ENCODE data around the gene ANTXRL.
"Not testable (repeated sequence)": the region's sequence is repeated elsewhere in the genome, so short reads cannot be mapped to it uniquely, and the experiment has no call there.

ANTXRL gene

GRCh38 chr10:46295350-46296010 is 8.7 kb downstream of the ANTXRL start:
- not testable (repeated sequence) for H3K27ac ChIP-seq (ENCODE audit: low read depth, low read length); H3K4me3 ChIP-seq (ENCODE audit: low read depth in 1 of 2, low read length in 2 of 2); H3K4me1 ChIP-seq (ENCODE audit: insufficient read depth, low read length); H3K27me3 ChIP-seq (ENCODE audit: control insufficient read depth in 1 of 2, insufficient read depth in 2 of 2, low read length in 2 of 2); H3K36me3 ChIP-seq (ENCODE audit: insufficient read depth, low read length); H3K9ac ChIP-seq (ENCODE audit: low read length); H3K9me3 ChIP-seq (ENCODE audit: low read length)

- H3K9me3 ChIP-seq (ENCODE audit: low read length); H3K4me3 ChIP-seq (ENCODE audit: low read depth in 1 of 2, low read length in 2 of 2); H3K9ac ChIP-seq (ENCODE audit: low read length); H3K27me3 ChIP-seq (ENCODE audit: control insufficient read depth in 1 of 2, insufficient read depth in 2 of 2, low read length in 2 of 2); H3K36me3 ChIP-seq (ENCODE audit: insufficient read depth, low read length); H3K27ac ChIP-seq (ENCODE audit: low read depth, low read length); H3K4me1 ChIP-seq (ENCODE audit: insufficient read depth, low read length): not testable (repeated sequence)
Observed at GRCh38 chr10:46296086-46296485, 9.3 kb downstream of the ANTXRL start.

DNA sequence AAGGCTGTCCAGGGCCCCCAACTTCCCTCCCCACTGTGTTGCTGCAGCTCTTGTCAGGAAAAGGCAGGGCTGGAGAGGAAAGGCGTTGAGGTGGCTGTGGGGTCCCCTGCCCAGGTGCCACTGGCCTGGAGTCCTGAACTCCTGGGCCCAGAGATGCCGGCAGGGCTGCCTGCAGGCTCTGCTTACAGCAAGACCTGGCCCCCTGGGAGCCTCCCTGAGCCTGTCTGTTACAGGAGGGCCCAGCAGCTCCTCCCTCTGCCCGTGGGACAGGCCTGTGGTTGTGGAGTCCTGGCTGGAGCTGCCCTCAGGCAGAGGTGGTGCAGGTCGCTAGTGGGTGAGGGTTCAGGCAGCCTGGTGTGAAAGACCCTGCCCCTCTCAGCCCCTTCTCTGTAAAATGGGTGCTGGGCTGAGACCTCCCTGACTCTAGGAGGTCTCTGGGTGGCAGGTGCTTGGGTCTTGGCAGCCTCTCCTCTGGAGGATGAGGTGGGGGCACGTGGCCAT is 9.9 kb downstream of the ANTXRL start:
- H3K36me3 ChIP-seq (ENCODE audit: insufficient read depth, low read length) = no peaks in the 10 kb centered on the region
- H3K9ac ChIP-seq (ENCODE audit: low read length) = no peak overlapping the region
- no peak overlapping the region for H3K27ac ChIP-seq (ENCODE audit: low read depth, low read length)
- no peaks in the 10 kb centered on the region for H3K27me3 ChIP-seq (ENCODE audit: control insufficient read depth in 1 of 2, insufficient read depth in 2 of 2, low read length in 2 of 2)
- no peak overlapping the region for H3K4me3 ChIP-seq (ENCODE audit: low read depth in 1 of 2, low read length in 2 of 2)
- H3K9me3 ChIP-seq (ENCODE audit: low read length) = no peaks in the 10 kb centered on the region
- H3K4me1 ChIP-seq (ENCODE audit: insufficient read depth, low read length) = no peaks in the 10 kb centered on the region

- H3K27ac ChIP-seq (ENCODE audit: low read depth, low read length) = no peak overlapping the region
- no peaks in the 10 kb centered on the region for H3K36me3 ChIP-seq (ENCODE audit: insufficient read depth, low read length)
- no peaks in the 10 kb centered on the region for H3K4me1 ChIP-seq (ENCODE audit: insufficient read depth, low read length)
- H3K9ac ChIP-seq (ENCODE audit: low read length) = no peak overlapping the region
- H3K4me3 ChIP-seq (ENCODE audit: low read depth in 1 of 2, low read length in 2 of 2) = no peak overlapping the region
- H3K27me3 ChIP-seq (ENCODE audit: control insufficient read depth in 1 of 2, insufficient read depth in 2 of 2, low read length in 2 of 2) = no peaks in the 10 kb centered on the region
- no peaks in the 10 kb centered on the region for H3K9me3 ChIP-seq (ENCODE audit: low read length)
Observed at GRCh38 chr10:46297406-46298204, 10.8 kb downstream of the ANTXRL start.

DNA sequence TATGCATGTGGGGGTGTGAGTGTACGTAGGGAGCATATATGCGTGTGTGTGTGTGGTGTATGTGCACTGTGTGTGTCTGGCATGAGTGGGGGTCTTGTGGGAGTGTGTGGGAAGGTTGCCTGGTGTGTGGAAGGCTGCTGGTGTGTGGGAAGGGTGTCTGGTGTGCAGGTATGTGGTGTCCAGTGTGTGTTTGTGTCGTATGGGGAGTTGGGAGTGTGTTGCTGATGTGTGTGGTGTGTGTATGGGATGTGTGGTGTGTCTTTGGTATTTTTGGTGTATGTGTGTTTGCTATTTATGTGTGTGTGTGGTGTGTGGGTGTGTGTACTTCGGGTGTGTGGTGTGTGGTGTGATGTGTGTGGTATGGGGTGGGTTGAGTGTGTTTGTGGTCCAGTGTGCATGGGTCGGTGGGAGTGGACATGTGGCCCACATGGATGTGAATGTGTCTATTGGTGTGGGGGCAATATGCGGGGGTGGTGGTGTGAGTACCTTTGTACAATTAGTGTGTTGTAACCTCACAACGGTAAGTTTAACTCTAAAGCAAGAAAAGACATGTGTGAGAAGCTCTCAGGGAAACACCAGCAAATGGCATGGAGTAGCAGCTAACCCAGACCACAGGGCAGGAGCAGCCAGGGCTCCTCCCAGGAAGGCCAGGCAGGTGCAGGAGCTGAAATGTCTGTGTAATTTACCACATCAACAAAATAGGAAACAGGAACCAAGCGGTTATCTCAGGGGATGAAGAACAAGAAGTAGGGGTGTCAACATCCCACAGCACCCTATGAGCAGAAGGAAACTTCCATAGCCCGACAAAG is 11.9 kb downstream of the ANTXRL start:
- Histone ChIP-seq H3K4me3 (ENCODE audit: low read depth in 1 of 2, low read length in 2 of 2) (no peak overlapping the region), H3K27ac (ENCODE audit: low read depth, low read length) (no peak overlapping the region), H3K9ac (ENCODE audit: low read length) (no peak overlapping the region), H3K9me3 (ENCODE audit: low read length) (no peaks in the 10 kb centered on the region), H3K4me1 (ENCODE audit: insufficient read depth, low read length) (no peaks in the 10 kb centered on the region), H3K36me3 (ENCODE audit: insufficient read depth, low read length) (no peaks in the 10 kb centered on the region), H3K27me3 (ENCODE audit: control insufficient read depth in 1 of 2, insufficient read depth in 2 of 2, low read length in 2 of 2) (no peaks in the 10 kb centered on the region)

DNA sequence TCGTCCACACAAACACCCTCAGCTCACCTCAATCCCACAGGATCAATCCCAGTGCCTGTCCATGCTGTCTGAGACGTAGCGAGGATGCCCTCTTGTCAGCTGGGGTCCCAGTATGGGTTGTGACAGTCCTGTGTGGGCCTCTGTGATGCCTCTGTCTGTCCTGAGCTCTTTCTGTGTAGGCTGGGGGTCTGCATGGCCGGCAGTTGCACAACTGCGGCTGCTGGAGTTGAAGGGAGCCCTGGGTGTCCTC is 12.4 kb downstream of the ANTXRL start:
- H3K4me1 ChIP-seq (ENCODE audit: insufficient read depth, low read length) = no peaks in the 10 kb centered on the region
- H3K9ac ChIP-seq (ENCODE audit: low read length) = no peak overlapping the region
- H3K27ac ChIP-seq (ENCODE audit: low read depth, low read length) = no peak overlapping the region
- no peaks in the 10 kb centered on the region for H3K36me3 ChIP-seq (ENCODE audit: insufficient read depth, low read length)
- H3K9me3 ChIP-seq (ENCODE audit: low read length) = no peaks in the 10 kb centered on the region
- no peak overlapping the region for H3K4me3 ChIP-seq (ENCODE audit: low read depth in 1 of 2, low read length in 2 of 2)
- no peaks in the 10 kb centered on the region for H3K27me3 ChIP-seq (ENCODE audit: control insufficient read depth in 1 of 2, insufficient read depth in 2 of 2, low read length in 2 of 2)

GRCh38 chr10:46299536-46300369 is 13.0 kb downstream of the ANTXRL start:
- Histone ChIP-seq H3K4me3 (ENCODE audit: low read depth in 1 of 2, low read length in 2 of 2) (no peak overlapping the region), H3K27me3 (ENCODE audit: control insufficient read depth in 1 of 2, insufficient read depth in 2 of 2, low read length in 2 of 2) (no peaks in the 10 kb centered on the region), H3K27ac (ENCODE audit: low read depth, low read length) (no peak overlapping the region), H3K36me3 (ENCODE audit: insufficient read depth, low read length) (no peaks in the 10 kb centered on the region), H3K4me1 (ENCODE audit: insufficient read depth, low read length) (no peaks in the 10 kb centered on the region), H3K9ac (ENCODE audit: low read length) (no peak overlapping the region), H3K9me3 (ENCODE audit: low read length) (no peaks in the 10 kb centered on the region)

- not testable (repeated sequence) for H3K4me1 ChIP-seq (ENCODE audit: insufficient read depth, low read length); H3K27me3 ChIP-seq (ENCODE audit: control insufficient read depth in 1 of 2, insufficient read depth in 2 of 2, low read length in 2 of 2); H3K9ac ChIP-seq (ENCODE audit: low read length); H3K4me3 ChIP-seq (ENCODE audit: low read depth in 1 of 2, low read length in 2 of 2); H3K27ac ChIP-seq (ENCODE audit: low read depth, low read length); H3K36me3 ChIP-seq (ENCODE audit: insufficient read depth, low read length); H3K9me3 ChIP-seq (ENCODE audit: low read length)
Observed at GRCh38 chr10:46300370-46300711, 13.5 kb downstream of the ANTXRL start.

- Histone ChIP-seq H3K4me3 (ENCODE audit: low read depth in 1 of 2, low read length in 2 of 2) (no peak overlapping the region), H3K9ac (ENCODE audit: low read length) (no peak overlapping the region), H3K4me1 (ENCODE audit: insufficient read depth, low read length) (no peaks in the 10 kb centered on the region), H3K27ac (ENCODE audit: low read depth, low read length) (no peak overlapping the region), H3K36me3 (ENCODE audit: insufficient read depth, low read length) (no peaks in the 10 kb centered on the region), H3K9me3 (ENCODE audit: low read length) (no peaks in the 10 kb centered on the region), H3K27me3 (ENCODE audit: control insufficient read depth in 1 of 2, insufficient read depth in 2 of 2, low read length in 2 of 2) (no peaks in the 10 kb centered on the region)
Observed at GRCh38 chr10:46301056-46301645, 14.4 kb downstream of the ANTXRL start.

DNA sequence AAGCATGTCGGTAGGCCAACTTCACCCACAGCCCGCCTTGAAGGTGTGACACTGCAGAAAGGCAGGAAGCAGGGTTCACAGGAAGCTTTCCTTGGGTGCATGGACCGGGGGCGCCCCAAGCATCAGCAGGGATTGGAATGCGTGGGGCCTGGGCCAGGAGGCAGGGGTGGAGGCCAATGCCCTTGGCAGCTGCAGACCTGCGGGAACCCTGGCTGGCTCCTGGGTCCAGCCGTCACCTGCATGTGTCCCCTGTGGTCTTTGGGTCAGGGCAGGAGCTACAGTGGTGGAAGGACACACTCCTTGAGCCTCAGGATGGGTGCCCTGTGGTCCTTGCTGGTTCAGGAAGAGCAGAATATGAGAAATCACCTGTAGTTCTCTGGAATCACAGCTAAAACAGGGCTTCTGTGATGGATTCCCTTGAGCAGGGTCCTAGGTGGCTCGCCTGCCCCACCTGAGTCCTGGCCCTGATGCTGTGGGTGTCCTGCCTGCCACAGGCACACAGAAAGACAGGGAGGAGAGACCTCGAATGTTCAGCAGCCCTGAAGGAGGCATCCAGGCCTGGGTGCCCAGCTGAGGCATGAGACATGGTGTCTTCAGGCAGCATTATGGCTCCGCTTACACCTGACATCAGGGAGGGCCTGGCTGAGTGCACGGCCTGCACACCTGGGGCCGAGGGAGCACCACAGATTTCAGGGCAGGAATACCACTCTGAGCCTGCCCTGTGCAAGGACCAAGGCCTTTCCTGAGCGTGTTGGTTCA is 15.1 kb downstream of the ANTXRL start:
- H3K36me3 ChIP-seq (ENCODE audit: insufficient read depth, low read length) = no peaks in the 10 kb centered on the region
- H3K27me3 ChIP-seq (ENCODE audit: control insufficient read depth in 1 of 2, insufficient read depth in 2 of 2, low read length in 2 of 2) = no peaks in the 10 kb centered on the region
- no peaks in the 10 kb centered on the region for H3K4me1 ChIP-seq (ENCODE audit: insufficient read depth, low read length)
- no peaks in the 10 kb centered on the region for H3K9me3 ChIP-seq (ENCODE audit: low read length)
- no peak overlapping the region for H3K27ac ChIP-seq (ENCODE audit: low read depth, low read length)
- no peak overlapping the region for H3K4me3 ChIP-seq (ENCODE audit: low read depth in 1 of 2, low read length in 2 of 2)
- no peak overlapping the region for H3K9ac ChIP-seq (ENCODE audit: low read length)
